ENCODE data around the gene ARL5C. TPM values are rescaled to one million over a fixed set of nuclear protein-coding genes. Genes with fewer than 3 reads are reported as not detected.

ARL5C gene
- total RNA-seq, 1 donor from 2014 or later: 0.25 TPM

GRCh38 chr17:39209317-39210092 lies 43.5 kb upstream of the ARL5C start:
- no peak overlapping the region for H3K27ac Mint-ChIP-seq (ENCODE audit: unreplicated experiment)
- no peak for TF ChIP-seq CTCF (IDR thresholded peaks at IDR 0.05)
- no peaks in the 10 kb centered on the region for H3K9me3 Mint-ChIP-seq (ENCODE audit: low read depth)
- H3K36me3 Mint-ChIP-seq (ENCODE audit: low read depth): peaks cover 5% of the 10 kb centered on the region
- H3K4me3 Mint-ChIP-seq (ENCODE audit: unreplicated experiment): peak overlapping the region; percentile 55
- no peaks in the 10 kb centered on the region for H3K27me3 Mint-ChIP-seq (ENCODE audit: low read depth)
- no peak for DNase-seq (ENCODE audit: low spot score)
- H3K4me1 Mint-ChIP-seq (ENCODE audit: low read depth): peaks cover 24% of the 10 kb centered on the region

- DNase-seq (ENCODE audit: low spot score): no peak
- H3K4me3 Mint-ChIP-seq (ENCODE audit: unreplicated experiment): peak overlapping the region; percentile 28
- peak overlapping the region; percentile 54 for H3K27ac Mint-ChIP-seq (ENCODE audit: unreplicated experiment)
These were observed 42.9 kb upstream of the ARL5C start for GRCh38 chr17:39208893-39209292.

GRCh38 chr17:39208136-39208535 lies 42.2 kb upstream of the ARL5C start:
- Mint-ChIP-seq H3K4me3 (ENCODE audit: unreplicated experiment) (no peak overlapping the region), H3K27ac (ENCODE audit: unreplicated experiment) (no peak overlapping the region), H3K36me3 (ENCODE audit: low read depth) (peaks cover 15% of the 10 kb centered on the region), H3K27me3 (ENCODE audit: low read depth) (no peaks in the 10 kb centered on the region), H3K4me1 (ENCODE audit: low read depth) (peaks cover 25% of the 10 kb centered on the region), H3K9me3 (ENCODE audit: low read depth) (no peaks in the 10 kb centered on the region)
- no peak for TF ChIP-seq CTCF (IDR thresholded peaks at IDR 0.05)
- DNase-seq (ENCODE audit: low spot score): no peak

More at GRCh38 chr17:39208893-39209292, 42.9 kb upstream of the ARL5C start:
- H3K27me3 Mint-ChIP-seq (ENCODE audit: low read depth): no peaks in the 10 kb centered on the region
- H3K36me3 Mint-ChIP-seq (ENCODE audit: low read depth): peaks cover 9% of the 10 kb centered on the region
- TF ChIP-seq CTCF (IDR thresholded peaks at IDR 0.05): no peak
- peaks cover 22% of the 10 kb centered on the region for H3K4me1 Mint-ChIP-seq (ENCODE audit: low read depth)
- H3K9me3 Mint-ChIP-seq (ENCODE audit: low read depth): no peaks in the 10 kb centered on the region

GRCh38 chr17:39205112-39205526 lies 39.2 kb upstream of the ARL5C start:
- no peaks in the 10 kb centered on the region for H3K9me3 Mint-ChIP-seq (ENCODE audit: low read depth)
- peaks cover 36% of the 10 kb centered on the region for H3K36me3 Mint-ChIP-seq (ENCODE audit: low read depth)
- peak overlapping the region; percentile 27 for H3K27ac Mint-ChIP-seq (ENCODE audit: unreplicated experiment)
- H3K4me1 Mint-ChIP-seq (ENCODE audit: low read depth): peaks cover 48% of the 10 kb centered on the region
- TF ChIP-seq CTCF (IDR thresholded peaks at IDR 0.05): no peak
- no peak overlapping the region for H3K4me3 Mint-ChIP-seq (ENCODE audit: unreplicated experiment)
- DNase-seq (ENCODE audit: low spot score): no peak
- no peaks in the 10 kb centered on the region for H3K27me3 Mint-ChIP-seq (ENCODE audit: low read depth)

- DNase-seq (ENCODE audit: low spot score): no peak
- TF ChIP-seq CTCF (IDR thresholded peaks at IDR 0.05): no peak
- Mint-ChIP-seq H3K36me3 (ENCODE audit: low read depth) (peaks cover 36% of the 10 kb centered on the region), H3K9me3 (ENCODE audit: low read depth) (no peaks in the 10 kb centered on the region), H3K4me3 (ENCODE audit: unreplicated experiment) (no peak overlapping the region), H3K27me3 (ENCODE audit: low read depth) (no peaks in the 10 kb centered on the region), H3K4me1 (ENCODE audit: low read depth) (peaks cover 51% of the 10 kb centered on the region), H3K27ac (ENCODE audit: unreplicated experiment) (peak overlapping the region; percentile 27)
These were observed 38.3 kb upstream of the ARL5C start for GRCh38 chr17:39204245-39204644.
